Common myeloid progenitor, CD34-positive (primary cell): ENCODE results near the gene TEDC1.
A peak's percentile ranks its signal among the peaks of the same experiment; 100 is the strongest.

Experiments
- CTCF ChIA-PET: fragments of 350-600 bp; sonication (Branson Sonifier 250); formaldehyde crosslinking; loops from one replicate; lab custom pipeline; 2021; ENCODE audit warnings: antibody characterized with exemption; lab: Charles Lee
- POLR2A ChIA-PET: fragments of 350-600 bp; sonication (Branson Sonifier 250); formaldehyde crosslinking; loops from one replicate; lab custom pipeline; 2021; ENCODE audit warnings: antibody characterized with exemption; lab: Charles Lee
- DNase-seq, 3 donors: peaks; one replicate each; pipeline versions ENCODE4 v3.0.0 to v3.0.0-alpha.2; 2013
- H3K27ac ChIP-seq, 2 experiments: 1 replicate in 1 of 2; 2 replicates in 1 of 2; pipeline ENCODE4 v1.7.0; 2013; ENCODE audit warnings: inconsistent platforms in 2 of 2, low read length in 2 of 2, mild to moderate bottlenecking in 2 of 2, low read depth in 1 of 2, moderate library complexity in 1 of 2; ENCODE audit not compliant: severe bottlenecking in 2 of 2, insufficient read depth in 1 of 2, poor library complexity in 1 of 2
- H3K27me3 ChIP-seq, 5 experiments: replicated peaks in 2 of 5; 1 replicate in 3 of 5; 2 replicates in 2 of 5; pipeline versions ENCODE4 v1.6.1 to v1.7.0; 2013; ENCODE audit warnings: low read length in 4 of 5, mild to moderate bottlenecking in 2 of 5, moderate library complexity in 2 of 5, inconsistent platforms in 1 of 5; ENCODE audit not compliant: insufficient read depth in 5 of 5, control insufficient read depth in 4 of 5
- H3K36me3 ChIP-seq, 4 experiments: 1 replicate in 2 of 4; 2 replicates in 2 of 4; pipeline versions ENCODE4 v1.6.1 to v1.7.0; 2013; ENCODE audit warnings: low read length in 3 of 4, control low read depth in 1 of 4, mild to moderate bottlenecking in 1 of 4; ENCODE audit not compliant: control insufficient read depth in 4 of 4, insufficient read depth in 4 of 4
- H3K4me1 ChIP-seq, 4 experiments: 1 replicate in 3 of 4; 2 replicates in 1 of 4; pipeline versions ENCODE4 v1.6.1 to v1.7.1; 2013; ENCODE audit warnings: low read length in 3 of 4, mild to moderate bottlenecking in 3 of 4, control low read depth in 1 of 4, inconsistent platforms in 1 of 4, moderate library complexity in 1 of 4; ENCODE audit not compliant: control insufficient read depth in 4 of 4, insufficient read depth in 4 of 4; ENCODE audit errors: control extremely low read depth in 1 of 4
- H3K4me3 ChIP-seq, 7 experiments: 1 replicate in 4 of 7; 2 replicates in 3 of 7; pipeline versions ENCODE4 v1.5.1 to v1.7.0; 2013; ENCODE audit warnings: mild to moderate bottlenecking in 7 of 7, low read length in 6 of 7, moderate library complexity in 6 of 7, inconsistent platforms in 2 of 7, low read depth in 2 of 7, control low read depth in 1 of 7; ENCODE audit not compliant: insufficient read depth in 4 of 7, control insufficient read depth in 1 of 7; ENCODE audit errors: extremely low read depth in 1 of 7
- H3K9me3 ChIP-seq, 5 experiments: 1 replicate in 4 of 5; 2 replicates in 1 of 5; pipeline versions ENCODE4 v1.6.1 to v1.7.1; 2013; ENCODE audit warnings: low read length in 4 of 5, mild to moderate bottlenecking in 2 of 5, inconsistent platforms in 1 of 5, low read depth in 1 of 5, moderate library complexity in 1 of 5; ENCODE audit not compliant: control insufficient read depth in 4 of 5, insufficient read depth in 2 of 5; ENCODE audit errors: control extremely low read depth in 1 of 5
- WGBS: methylation state at CpG from one replicate; pipeline ENCODE4 v1.1.5; 2013; ENCODE audit not compliant: insufficient coverage; 5-methylcytosine and 5-hydroxymethylcytosine counted together

The TEDC1 gene

DNA sequence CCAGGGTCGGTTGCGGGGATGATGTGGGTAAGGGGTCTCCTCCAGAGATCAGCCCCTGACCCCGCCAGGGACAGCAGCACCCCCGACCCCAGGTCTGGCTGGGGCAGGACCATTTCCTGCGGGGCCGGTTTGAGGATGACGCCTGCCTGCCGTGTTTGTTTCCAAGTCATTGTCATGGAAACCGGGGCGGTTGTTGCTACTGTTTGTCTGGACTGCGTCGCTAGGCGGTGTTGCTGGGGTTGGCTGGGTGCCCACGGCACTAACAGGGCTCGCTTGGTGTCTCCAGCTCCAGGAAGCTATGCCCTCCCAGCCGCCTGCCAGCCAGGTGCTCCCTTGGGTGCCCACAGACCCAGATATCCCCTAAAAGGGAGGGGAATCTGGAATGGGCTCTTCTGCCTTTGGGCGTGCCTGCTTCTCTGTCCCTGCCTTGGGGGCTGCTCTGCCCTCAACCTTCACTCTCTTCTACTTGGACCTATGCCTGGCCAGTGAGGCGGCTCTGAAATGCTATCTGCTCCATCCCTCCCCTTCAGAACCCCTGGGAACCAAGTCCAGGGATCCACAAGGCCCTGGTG lies 9.1 kb upstream of the TEDC1 start:
- peak overlapping the region in 5 of 7 experiments; percentile 19 to 78 (median 36) for H3K4me3 ChIP-seq
- DNase-seq: peak; percentile 98 to 99 (median 99)
- POLR2A ChIA-PET: interaction anchor here (1.5 to 2.2 kb wide), 2 partner anchors 9 to 10 kb away, joined by 7 to 23 read pairs; partner anchors contain the start of gene TEDC1

DNA sequence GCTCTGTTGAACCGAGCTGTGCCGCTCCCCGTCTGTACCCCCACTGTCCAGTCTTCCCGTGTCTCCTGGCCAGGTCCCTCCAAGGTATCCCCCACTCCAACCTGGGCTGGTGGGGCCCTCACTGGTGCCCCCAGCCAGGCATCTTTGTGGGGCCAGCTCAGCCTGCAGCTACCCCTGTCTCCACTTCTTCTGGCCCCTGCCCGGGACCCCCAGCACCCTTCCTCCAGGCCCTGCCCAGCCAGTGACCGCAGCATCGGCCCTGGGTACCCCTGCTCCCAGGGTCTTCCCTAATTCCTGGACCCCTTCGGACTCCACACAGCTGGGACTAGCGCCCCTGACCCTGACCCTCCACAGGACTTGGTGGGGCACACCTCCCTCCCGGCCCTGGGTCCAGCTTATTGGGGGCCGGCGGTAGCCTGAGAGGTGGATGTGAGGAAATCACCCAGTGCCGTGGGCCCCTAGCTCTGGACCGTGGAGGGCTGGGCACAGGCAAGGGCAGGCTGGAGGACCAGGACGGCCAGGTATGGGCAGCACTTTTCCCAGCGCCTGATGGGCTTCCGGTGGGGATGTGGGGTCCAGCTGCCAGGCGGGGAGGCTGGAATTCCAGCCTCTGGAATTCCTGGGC lies 8.4 kb upstream of the TEDC1 start:
- POLR2A ChIA-PET: interaction anchor here (1.5 to 2.2 kb wide), 2 partner anchors 8 to 11 kb away, joined by 7 to 23 read pairs; partner anchors contain the start of gene TEDC1
- Histone ChIP-seq H3K4me1 (peaks cover 0 to 91% (median 65%) of the 10 kb centered on the region in 4 experiments), H3K36me3 (peaks cover 0 to 6% (median 0%) of the 10 kb centered on the region in 4 experiments), H3K9me3 (no peaks in the 10 kb centered on the region), H3K27me3 (peaks cover 0 to 58% (median 11%) of the 10 kb centered on the region in 5 experiments), H3K27ac (peak overlapping the region; percentile 93 to 97), H3K4me3 (peak overlapping the region in 2 of 7 experiments; percentile 36 to 57)
- CTCF ChIA-PET: interaction anchor here (0.9 to 7.4 kb wide), 11 partner anchors 7 to 111 kb away, joined by 3 to 77 read pairs (median 9); no protein-coding TSS in a partner anchor
- whole genome bisulfite sequencing: 88% methylated on average over 13 of the region's 18 CpGs
- DNase-seq: no peak

More for the DNA sequence above, 9.1 kb upstream of the TEDC1 start:
- H3K36me3 ChIP-seq: peaks cover 0 to 6% (median 0%) of the 10 kb centered on the region in 4 experiments
- CTCF ChIA-PET: interaction anchor here (0.9 to 7.4 kb wide), 12 partner anchors 8 to 117 kb away, joined by 3 to 77 read pairs (median 9); no protein-coding TSS in a partner anchor
- no peaks in the 10 kb centered on the region for H3K9me3 ChIP-seq
- 8% methylated on average over 4 of the region's 18 CpGs for WGBS
- peaks cover 0 to 58% (median 13%) of the 10 kb centered on the region in 5 experiments for H3K27me3 ChIP-seq
- H3K4me1 ChIP-seq: peaks cover 0 to 90% (median 61%) of the 10 kb centered on the region in 4 experiments
- peak overlapping the region; percentile 93 to 97 for H3K27ac ChIP-seq

DNA sequence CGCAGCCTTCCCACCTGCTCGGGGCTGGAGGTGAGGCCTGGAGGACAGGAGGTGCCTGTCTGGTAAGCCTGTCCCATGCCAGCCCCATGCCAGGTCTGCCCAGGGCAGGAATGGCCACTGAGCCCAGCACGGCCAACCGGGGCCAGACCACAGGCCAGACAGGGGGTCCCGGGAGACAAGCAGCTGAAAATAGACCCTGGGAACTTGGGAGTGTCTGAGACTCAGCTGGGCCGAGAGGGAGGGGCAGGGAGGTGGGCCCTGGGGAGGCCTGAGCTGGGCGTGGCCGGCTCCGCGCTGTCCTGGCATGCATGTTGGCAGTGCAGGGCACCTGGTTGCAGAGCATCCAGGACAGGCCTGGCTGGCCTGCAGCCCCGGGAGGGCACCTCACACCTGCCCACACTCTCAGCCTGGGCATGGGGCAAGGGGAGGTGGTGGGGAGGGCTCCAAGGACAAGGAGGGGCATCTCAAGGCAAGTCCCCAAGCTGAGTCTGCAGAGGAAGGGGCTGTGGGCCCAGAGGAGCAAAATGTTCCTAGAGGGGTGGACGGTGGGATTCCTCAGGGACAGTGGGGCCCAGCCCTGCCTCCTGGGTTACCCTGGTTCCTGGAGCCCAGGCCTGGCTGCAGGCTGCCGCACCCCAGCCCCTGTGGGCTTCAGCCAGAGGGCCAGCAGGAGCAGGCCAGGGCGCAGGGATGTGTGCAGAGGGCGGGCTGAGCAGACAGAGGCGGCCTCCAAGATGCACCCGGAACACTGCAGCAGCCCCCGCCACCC lies 7.6 kb upstream of the TEDC1 start:
- Histone ChIP-seq H3K9me3 (no peaks in the 10 kb centered on the region), H3K27me3 (peaks cover 0 to 56% (median 11%) of the 10 kb centered on the region in 5 experiments), H3K4me1 (peaks cover 0 to 93% (median 69%) of the 10 kb centered on the region in 4 experiments), H3K36me3 (peaks cover 0 to 6% (median 0%) of the 10 kb centered on the region in 4 experiments), H3K27ac (peak overlapping the region in 1 of 2 experiments; percentile 97), H3K4me3 (no peak overlapping the region)
- ChIA-PET POLR2A (interaction anchor here (1.0 kb wide), 1 partner anchor 9 kb away, joined by 3 read pairs; no protein-coding TSS in a partner anchor), CTCF (interaction anchor here (1.2 to 7.4 kb wide), 7 partner anchors 9 to 65 kb away, joined by 3 to 77 read pairs (median 11); no protein-coding TSS in a partner anchor)
- 90% methylated on average over 13 of the region's 18 CpGs for WGBS
- DNase-seq: no peak

DNA sequence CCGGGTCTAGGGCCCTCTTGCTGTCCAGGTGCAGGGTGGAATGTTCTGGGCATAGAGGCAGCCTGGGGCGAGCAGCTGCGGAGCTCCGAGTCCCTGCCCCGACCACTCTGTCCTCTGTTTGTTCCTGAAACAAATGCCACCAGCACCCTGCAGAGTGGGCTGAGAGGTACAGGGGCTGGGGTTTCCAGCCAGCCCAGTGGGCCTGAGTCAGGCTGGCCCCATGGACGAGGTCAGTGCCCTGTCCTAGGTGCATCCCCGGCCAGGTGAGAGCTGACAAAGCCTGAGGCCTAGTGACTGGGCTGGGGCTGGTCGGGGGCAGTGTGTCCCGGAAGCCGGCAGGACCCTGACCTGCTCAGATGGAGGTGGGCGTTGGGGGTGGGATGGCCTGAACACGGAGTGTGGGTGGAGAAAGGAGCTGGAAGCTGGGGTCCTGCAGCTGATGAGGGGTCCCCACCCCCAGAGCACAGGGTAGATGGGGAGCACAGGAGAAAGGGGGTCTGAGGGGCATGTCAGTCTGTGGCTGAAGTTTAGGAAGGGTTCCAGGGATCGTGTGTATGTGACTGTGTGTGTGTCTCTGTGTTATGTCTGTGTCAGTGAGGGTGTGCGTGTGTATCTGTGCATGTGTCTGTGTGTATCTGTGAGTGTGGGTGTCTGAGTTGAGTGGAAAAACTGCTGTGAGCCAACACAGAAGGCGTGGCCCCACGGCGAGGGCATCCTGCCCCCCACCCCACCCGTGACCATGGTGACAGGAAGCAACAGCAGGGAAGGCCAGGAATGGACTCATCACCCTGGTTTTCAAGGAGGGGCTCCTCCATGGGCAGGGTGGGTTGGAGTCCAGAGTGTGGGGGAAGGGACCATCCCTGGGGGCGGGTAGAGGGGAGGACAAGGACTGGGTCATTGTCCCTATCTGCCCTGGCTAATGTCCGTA lies 6.7 kb upstream of the TEDC1 start:
- peaks cover 0 to 55% (median 11%) of the 10 kb centered on the region in 5 experiments for H3K27me3 ChIP-seq
- CTCF ChIA-PET: interaction anchor here (1.2 to 7.4 kb wide), 3 partner anchors 14 to 39 kb away, joined by 5 to 77 read pairs (median 11); no protein-coding TSS in a partner anchor
- POLR2A ChIA-PET: interaction anchor here (0.8 to 1.0 kb wide), 2 partner anchors 10 to 277 kb away, joined by 3 read pairs; no protein-coding TSS in a partner anchor
- H3K9me3 ChIP-seq: no peaks in the 10 kb centered on the region
- DNase-seq: peak in 1 of 3 donors; percentile 38
- no peak overlapping the region for H3K27ac ChIP-seq
- H3K4me1 ChIP-seq: peaks cover 0 to 98% (median 77%) of the 10 kb centered on the region in 4 experiments
- no peak overlapping the region for H3K4me3 ChIP-seq
- WGBS: 86% methylated on average over 18 of the region's 20 CpGs
- peaks cover 0 to 5% (median 0%) of the 10 kb centered on the region in 4 experiments for H3K36me3 ChIP-seq

DNA sequence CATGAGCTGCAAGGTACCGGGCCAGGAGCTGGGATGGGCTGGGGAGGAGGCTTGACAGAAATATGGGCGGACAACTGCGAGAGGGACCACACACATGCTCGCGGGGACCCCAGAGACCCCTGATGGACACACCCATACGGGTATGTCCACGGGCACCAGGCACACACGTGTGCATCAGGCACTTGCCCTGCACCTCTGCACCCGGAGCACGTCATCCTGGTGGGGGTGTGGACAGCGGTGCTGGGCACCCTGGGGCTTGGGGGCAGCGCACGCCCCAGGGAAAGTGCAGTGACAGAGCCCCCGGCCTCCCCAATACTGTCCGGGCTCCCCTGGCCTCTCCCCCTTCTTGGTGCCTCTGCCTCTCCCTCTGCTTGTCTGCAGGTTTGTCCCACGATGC lies 6.1 kb upstream of the TEDC1 start:
- Histone ChIP-seq H3K36me3 (no peaks in the 10 kb centered on the region), H3K27ac (no peak overlapping the region), H3K9me3 (no peaks in the 10 kb centered on the region), H3K27me3 (peaks cover 0 to 48% (median 7%) of the 10 kb centered on the region in 5 experiments), H3K4me3 (no peak overlapping the region), H3K4me1 (peaks cover 0 to 97% (median 80%) of the 10 kb centered on the region in 4 experiments)
- 87% methylated on average over 9 of the region's 16 CpGs for WGBS
- ChIA-PET CTCF (interaction anchor here (1.2 to 7.4 kb wide), 4 partner anchors 14 to 119 kb away, joined by 3 to 77 read pairs (median 8); no protein-coding TSS in a partner anchor), POLR2A (interaction anchor here (0.8 kb wide), 1 partner anchor 278 kb away, joined by 3 read pairs; no protein-coding TSS in a partner anchor)
- no peak for DNase-seq
